Stimulated activated CD4-positive, alpha-beta T cell treated with anti-CD3 and anti-CD28 coated beads, Interleukin-12 subunit alpha, Interleukin-12 subunit beta, amount 100 ng/mL, for 48 hours (primary cell): ENCODE measurements around the gene SCN4A.
"Not testable (repeated sequence)": the region's sequence is repeated elsewhere in the genome, so short reads cannot be mapped to it uniquely, and the experiment has no call there.

Experiments
- DNase-seq, 3 donors: peaks; one replicate each; pipeline ENCODE4 v3.0.0-alpha.2; 2020; ENCODE audit warnings: low read depth in 2 of 3, low spot score in 1 of 3

Gene SCN4A

GRCh38 chr17:63985387-63986140 lies 12.8 kb upstream of the SCN4A start:
- no peak for DNase-seq

GRCh38 chr17:63984651-63985386 lies 12.1 kb upstream of the SCN4A start:
- DNase-seq, result peak in 2 of 3 donors; percentile 31 to 57

- DNase-seq, result no peak
These were observed 11.5 kb upstream of the SCN4A start for GRCh38 chr17:63984236-63984635.

- no peak for DNase-seq
These were observed 10.6 kb upstream of the SCN4A start for GRCh38 chr17:63983320-63983719.

GRCh38 chr17:63982641-63983040 lies 9.9 kb upstream of the SCN4A start:
- not testable (repeated sequence) for DNase-seq

GRCh38 chr17:63978272-63979200 lies 5.8 kb upstream of the SCN4A start:
- DNase-seq, result no peak

GRCh38 chr17:63976702-63977101 lies 4.0 kb upstream of the SCN4A start:
- no peak for DNase-seq

GRCh38 chr17:63975541-63976092 lies 2.9 kb upstream of the SCN4A start:
- no peak for DNase-seq

- DNase-seq, result no peak
These were observed 2.0 kb upstream of the SCN4A start for GRCh38 chr17:63974594-63975192.

GRCh38 chr17:63973930-63974593 lies 1.3 kb upstream of the SCN4A start:
- DNase-seq, result no peak

GRCh38 chr17:63973247-63973646 lies 529 bp upstream of the SCN4A start:
- no peak for DNase-seq

- no peak for DNase-seq
These were observed 3.4 kb downstream of the SCN4A start for GRCh38 chr17:63969278-63969677.

- DNase-seq, result no peak
These were observed 4.8 kb downstream of the SCN4A start for GRCh38 chr17:63967953-63968352.

- no peak for DNase-seq
These were observed 6.0 kb downstream of the SCN4A start for GRCh38 chr17:63966646-63967264.

GRCh38 chr17:63963123-63963522 lies 9.6 kb downstream of the SCN4A start:
- no peak for DNase-seq

GRCh38 chr17:63962298-63962744 lies 10.4 kb downstream of the SCN4A start:
- DNase-seq, result no peak

- peak; percentile 28 to 46 (median 45) for DNase-seq
These were observed 11.1 kb downstream of the SCN4A start for GRCh38 chr17:63961355-63962212.

- DNase-seq, result no peak
These were observed 12.3 kb downstream of the SCN4A start for GRCh38 chr17:63960430-63960829.

- DNase-seq, result no peak
These were observed 12.7 kb downstream of the SCN4A start for GRCh38 chr17:63960006-63960405.
